Spleen (tissue), 7 donors: Measurements from ENCODE around the gene KIF21A.

Source experiments
- POLR2A ChIP-seq, 3 donors: fragments of 450-650 bp; IDR thresholded peaks; one replicate each; pipeline ENCODE4 v1.5.1; 2017; ENCODE audit warnings: antibody characterized with exemption in 3 of 3, mild to moderate bottlenecking in 1 of 3
- POLR2AphosphoS5 ChIP-seq, 3 donors: sonication (generic); formaldehyde crosslinking; IDR thresholded peaks; one replicate each; pipeline ENCODE4 v1.5.1; 2017; ENCODE audit warnings: antibody characterized with exemption in 3 of 3
- TF ChIP-seq, protein P1 (sequence below), 11 experiments: fragments of 200-600 bp in 7 of 11; fragments of 450-650 bp in 4 of 11; sonication (generic) in 4 of 11; IDR thresholded peaks in 8 of 11; conservative IDR thresholded peaks in 3 of 11; 1 replicate in 7 of 11; 2 replicates in 4 of 11; pipeline versions ENCODE4 v1.4.0 to v1.8.0; 2016 to 2021; ENCODE audit warnings: antibody characterized with exemption in 11 of 11, inconsistent platforms in 4 of 11, mild to moderate bottlenecking in 1 of 11
- donor health status: DM: no; HTN: no; CAD: no; lungs with moderate emphysema.
- donor health status: DM: no; HTN: no; CAD: no.
- donor health status: DM: no; HTN: no; CAD: no.

DNA sequence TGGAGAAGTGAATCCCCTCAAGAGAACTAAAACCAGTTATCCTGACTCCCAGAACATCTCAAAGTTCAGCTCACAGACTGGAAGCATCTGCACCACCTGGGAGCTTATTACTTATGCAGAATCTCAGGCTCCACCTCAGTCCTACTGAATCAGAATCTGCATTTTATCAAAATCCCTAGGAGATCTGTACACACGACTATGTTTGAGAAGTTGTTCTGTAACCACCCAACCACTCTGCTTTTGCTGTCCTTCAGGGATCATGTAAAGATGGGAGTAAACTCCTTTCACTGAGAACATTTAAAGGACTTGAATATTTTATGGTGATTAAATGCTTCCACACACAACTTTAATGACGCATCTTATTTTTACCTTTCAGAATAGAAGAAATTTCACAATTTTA is 98.0 kb downstream of the KIF21A start:
- TF ChIP-seq POLR2A (IDR thresholded peaks at IDR 0.05): no peak
- no peak for TF ChIP-seq POLR2AphosphoS5 (IDR thresholded peaks at IDR 0.05)
- TF ChIP-seq, protein P1, sequence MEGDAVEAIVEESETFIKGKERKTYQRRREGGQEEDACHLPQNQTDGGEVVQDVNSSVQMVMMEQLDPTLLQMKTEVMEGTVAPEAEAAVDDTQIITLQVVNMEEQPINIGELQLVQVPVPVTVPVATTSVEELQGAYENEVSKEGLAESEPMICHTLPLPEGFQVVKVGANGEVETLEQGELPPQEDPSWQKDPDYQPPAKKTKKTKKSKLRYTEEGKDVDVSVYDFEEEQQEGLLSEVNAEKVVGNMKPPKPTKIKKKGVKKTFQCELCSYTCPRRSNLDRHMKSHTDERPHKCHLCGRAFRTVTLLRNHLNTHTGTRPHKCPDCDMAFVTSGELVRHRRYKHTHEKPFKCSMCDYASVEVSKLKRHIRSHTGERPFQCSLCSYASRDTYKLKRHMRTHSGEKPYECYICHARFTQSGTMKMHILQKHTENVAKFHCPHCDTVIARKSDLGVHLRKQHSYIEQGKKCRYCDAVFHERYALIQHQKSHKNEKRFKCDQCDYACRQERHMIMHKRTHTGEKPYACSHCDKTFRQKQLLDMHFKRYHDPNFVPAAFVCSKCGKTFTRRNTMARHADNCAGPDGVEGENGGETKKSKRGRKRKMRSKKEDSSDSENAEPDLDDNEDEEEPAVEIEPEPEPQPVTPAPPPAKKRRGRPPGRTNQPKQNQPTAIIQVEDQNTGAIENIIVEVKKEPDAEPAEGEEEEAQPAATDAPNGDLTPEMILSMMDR (IDR thresholded peaks at IDR 0.05 in 8 of 11, conservative IDR thresholded peaks at IDR 0.05 in 3 of 11): no peak
